Colonic mucosa (tissue), 4 donors: ENCODE results near the gene RTF2. TPM values are rescaled to one million over a fixed set of nuclear protein-coding genes. Genes with fewer than 3 reads are reported as not detected.
"Not testable (repeated sequence)": the region's sequence is repeated elsewhere in the genome, so short reads cannot be mapped to it uniquely, and the experiment has no call there.

Experiments
- DNase-seq: peaks from one replicate; pipeline ENCODE4 v3.0.0-alpha.2; 2020
- H3K27ac ChIP-seq: fragments of 200-600 bp; one replicate; pipeline ENCODE4 v1.8.0; 2021
- H3K27me3 ChIP-seq: fragments of 200-600 bp; one replicate; pipeline ENCODE4 v1.8.0; 2021
- H3K36me3 ChIP-seq: fragments of 200-600 bp; one replicate; pipeline ENCODE4 v1.8.0; 2021
- H3K4me1 ChIP-seq: fragments of 200-600 bp; one replicate; pipeline ENCODE4 v1.8.0; 2021; ENCODE audit warnings: mild to moderate bottlenecking
- H3K4me3 ChIP-seq: fragments of 200-600 bp; one replicate; pipeline ENCODE4 v1.8.0; 2021
- H3K9ac ChIP-seq, 2 donors: one replicate each; pipeline ENCODE4 v1.7.0; 2013; ENCODE audit warnings: control low read depth in 2 of 2, low read depth in 2 of 2, low read length in 2 of 2
- H3K9me3 ChIP-seq: fragments of 200-600 bp; one replicate; pipeline ENCODE4 v1.8.0; 2021
- intact Hi-C: fragments of 100-400 bp; cut with DNase I; formaldehyde crosslinking; loops from one replicate; pipeline ENCODE4 v1.14.1; 2022
- total RNA-seq, 2 donors: library from RNA; stranded (reverse); fragmentation: NEBNext Ultra II Directional in 1 of 2; extraction: Animal tissue kit (Norgen Biotek cat#: 25700) in 1 of 2; gene quantifications; one replicate each; pipeline ENCODE4 v1.2.1, GENCODE V29; 2021
- TF ChIP-seq, protein P1 (sequence below): fragments of 200-600 bp; IDR thresholded peaks from one replicate; pipeline ENCODE4 v1.8.0; 2022; ENCODE audit warnings: antibody characterized with exemption, mild to moderate bottlenecking
- donor health status: healthy.
- donor health status: DM: no; HTN: no; CAD: no.
- donor health status: DM: no; HTN: no; CAD: no.

The RTF2 gene
- total RNA-seq, 2 donors from 2014 or later: 67.3 to 80.8 TPM

- Histone ChIP-seq H3K9ac (no peak overlapping the region), H3K27ac (no peak overlapping the region), H3K27me3 (no peaks in the 10 kb centered on the region), H3K9me3 (no peaks in the 10 kb centered on the region), H3K36me3 (peaks cover 15% of the 10 kb centered on the region), H3K4me3 (no peak overlapping the region), H3K4me1 (no peaks in the 10 kb centered on the region)
- intact Hi-C loops: no loop called here
- TF ChIP-seq, protein P1, sequence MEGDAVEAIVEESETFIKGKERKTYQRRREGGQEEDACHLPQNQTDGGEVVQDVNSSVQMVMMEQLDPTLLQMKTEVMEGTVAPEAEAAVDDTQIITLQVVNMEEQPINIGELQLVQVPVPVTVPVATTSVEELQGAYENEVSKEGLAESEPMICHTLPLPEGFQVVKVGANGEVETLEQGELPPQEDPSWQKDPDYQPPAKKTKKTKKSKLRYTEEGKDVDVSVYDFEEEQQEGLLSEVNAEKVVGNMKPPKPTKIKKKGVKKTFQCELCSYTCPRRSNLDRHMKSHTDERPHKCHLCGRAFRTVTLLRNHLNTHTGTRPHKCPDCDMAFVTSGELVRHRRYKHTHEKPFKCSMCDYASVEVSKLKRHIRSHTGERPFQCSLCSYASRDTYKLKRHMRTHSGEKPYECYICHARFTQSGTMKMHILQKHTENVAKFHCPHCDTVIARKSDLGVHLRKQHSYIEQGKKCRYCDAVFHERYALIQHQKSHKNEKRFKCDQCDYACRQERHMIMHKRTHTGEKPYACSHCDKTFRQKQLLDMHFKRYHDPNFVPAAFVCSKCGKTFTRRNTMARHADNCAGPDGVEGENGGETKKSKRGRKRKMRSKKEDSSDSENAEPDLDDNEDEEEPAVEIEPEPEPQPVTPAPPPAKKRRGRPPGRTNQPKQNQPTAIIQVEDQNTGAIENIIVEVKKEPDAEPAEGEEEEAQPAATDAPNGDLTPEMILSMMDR: no peak
- no peak for DNase-seq
These were observed 49.7 kb downstream of the RTF2 start for GRCh38 chr20:56518126-56518525.

GRCh38 chr20:56518721-56519398 lies 50.4 kb downstream of the RTF2 start:
- Histone ChIP-seq H3K4me1 (no peaks in the 10 kb centered on the region), H3K27me3 (no peaks in the 10 kb centered on the region), H3K27ac (no peak overlapping the region), H3K9me3 (no peaks in the 10 kb centered on the region), H3K4me3 (no peak overlapping the region), H3K36me3 (peaks cover 15% of the 10 kb centered on the region), H3K9ac (no peak overlapping the region)
- TF ChIP-seq, protein P1: no peak
- no peak for DNase-seq
- intact Hi-C loops: no loop called here

DNA sequence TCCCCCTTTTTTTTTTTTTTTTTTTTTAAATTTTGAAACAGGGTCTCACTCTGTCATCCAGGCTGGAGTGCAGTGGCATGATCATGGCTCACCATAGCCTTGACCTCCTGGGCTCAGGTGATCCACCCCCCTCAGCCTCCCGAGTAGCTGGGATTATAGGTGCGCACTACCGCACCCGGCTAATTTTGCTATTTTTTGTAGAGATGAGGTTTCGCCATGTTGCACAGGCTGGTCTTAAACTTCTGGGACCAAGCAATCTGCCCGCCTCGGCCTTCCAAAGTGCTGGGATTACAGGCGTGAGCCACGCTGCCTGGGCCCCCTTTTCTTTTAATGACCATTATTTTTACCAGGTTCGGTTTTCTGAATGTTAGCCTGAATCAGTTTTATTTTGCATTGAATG lies 51.1 kb downstream of the RTF2 start:
- TF ChIP-seq, protein P1: no peak
- Histone ChIP-seq H3K9me3 (no peaks in the 10 kb centered on the region), H3K27ac (no peak overlapping the region), H3K27me3 (no peaks in the 10 kb centered on the region), H3K4me1 (no peaks in the 10 kb centered on the region), H3K9ac (no peak overlapping the region), H3K4me3 (no peak overlapping the region), H3K36me3 (peaks cover 15% of the 10 kb centered on the region)
- intact Hi-C loops: no loop called here
- DNase-seq: no peak

DNA sequence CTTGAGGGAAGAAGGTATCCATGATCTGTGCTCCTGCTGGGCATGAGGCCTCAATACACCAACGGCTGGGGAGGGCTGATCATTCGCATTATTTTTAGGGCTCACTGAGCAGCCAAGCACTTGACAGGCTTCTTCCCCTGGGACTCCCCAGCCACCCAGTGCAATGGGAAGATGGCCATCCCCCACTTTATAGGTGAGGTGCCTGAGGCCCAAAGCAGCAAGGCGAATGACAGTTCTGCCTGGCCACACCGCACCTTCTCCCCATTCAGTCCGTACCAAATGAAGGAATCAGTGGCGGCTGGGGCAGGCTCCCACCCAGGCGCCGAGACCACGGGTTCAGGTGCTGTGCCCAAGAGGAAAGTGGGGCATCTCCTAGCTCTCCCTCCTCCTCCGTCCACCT lies 51.8 kb downstream of the RTF2 start:
- no peak for DNase-seq
- H3K4me3 ChIP-seq: no peak overlapping the region
- H3K36me3 ChIP-seq: peaks cover 15% of the 10 kb centered on the region
- no peak overlapping the region for H3K27ac ChIP-seq
- no peaks in the 10 kb centered on the region for H3K4me1 ChIP-seq
- H3K27me3 ChIP-seq: no peaks in the 10 kb centered on the region
- intact Hi-C loops: no loop called here
- no peak overlapping the region for H3K9ac ChIP-seq
- TF ChIP-seq, protein P1: no peak
- no peaks in the 10 kb centered on the region for H3K9me3 ChIP-seq

DNA sequence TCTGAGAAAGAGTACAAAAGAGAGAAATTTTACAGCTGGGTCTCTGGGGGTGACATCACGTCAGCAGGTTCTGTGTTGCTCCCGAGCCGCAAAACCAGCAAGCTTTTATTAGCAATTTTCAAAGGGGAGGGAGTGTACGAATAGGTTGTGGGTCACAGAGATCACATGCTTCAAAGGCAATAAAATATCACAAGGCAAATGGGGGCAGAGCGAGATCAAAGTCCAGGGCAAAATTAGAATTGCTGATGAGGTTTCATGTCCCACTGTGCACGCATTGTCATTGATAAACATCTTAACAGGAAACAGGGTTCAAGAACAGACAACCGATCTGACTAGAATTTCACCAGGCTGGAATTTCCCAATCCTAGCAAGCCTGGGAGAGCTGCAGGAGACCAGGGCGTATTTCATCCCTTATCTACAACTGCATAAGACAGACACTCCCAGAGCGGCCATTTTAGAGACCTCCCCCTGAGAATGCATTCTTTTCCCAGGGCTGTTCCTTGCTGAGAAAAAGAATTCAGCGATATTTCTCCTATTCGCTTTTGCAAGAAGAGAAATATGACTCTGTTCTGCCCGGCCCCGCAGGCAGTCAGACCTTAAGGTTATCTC lies 52.4 kb downstream of the RTF2 start:
- peaks cover 15% of the 10 kb centered on the region for H3K36me3 ChIP-seq
- H3K9me3 ChIP-seq, H3K27me3 ChIP-seq, DNase-seq, H3K9ac ChIP-seq, H3K4me3 ChIP-seq, H3K27ac ChIP-seq, intact Hi-C loops, H3K4me1 ChIP-seq: not testable (repeated sequence)

GRCh38 chr20:56522311-56522710 lies 53.9 kb downstream of the RTF2 start:
- TF ChIP-seq, protein P1: no peak
- Histone ChIP-seq H3K9me3 (no peaks in the 10 kb centered on the region), H3K4me3 (no peak overlapping the region), H3K27me3 (no peaks in the 10 kb centered on the region), H3K36me3 (peaks cover 11% of the 10 kb centered on the region), H3K4me1 (no peaks in the 10 kb centered on the region), H3K27ac (no peak overlapping the region), H3K9ac (no peak overlapping the region)
- DNase-seq: no peak
- intact Hi-C loops: no loop called here

- H3K9me3 ChIP-seq, H3K9ac ChIP-seq, intact Hi-C loops, H3K27ac ChIP-seq, H3K4me1 ChIP-seq, H3K4me3 ChIP-seq, H3K27me3 ChIP-seq, DNase-seq, H3K36me3 ChIP-seq: not testable (repeated sequence)
These were observed 56.0 kb downstream of the RTF2 start, which contains the start of gene FAM209A for GRCh38 chr20:56524444-56524843. FAM209A (plus strand) TSS chr20:56524744; CDS start chr20:56524809, 65 bp downstream.
